Measurements from ENCODE around the gene SCAI.
"Not testable (repeated sequence)": the region's sequence is repeated elsewhere in the genome, so short reads cannot be mapped to it uniquely, and the experiment has no call there.

SCAI gene

DNA sequence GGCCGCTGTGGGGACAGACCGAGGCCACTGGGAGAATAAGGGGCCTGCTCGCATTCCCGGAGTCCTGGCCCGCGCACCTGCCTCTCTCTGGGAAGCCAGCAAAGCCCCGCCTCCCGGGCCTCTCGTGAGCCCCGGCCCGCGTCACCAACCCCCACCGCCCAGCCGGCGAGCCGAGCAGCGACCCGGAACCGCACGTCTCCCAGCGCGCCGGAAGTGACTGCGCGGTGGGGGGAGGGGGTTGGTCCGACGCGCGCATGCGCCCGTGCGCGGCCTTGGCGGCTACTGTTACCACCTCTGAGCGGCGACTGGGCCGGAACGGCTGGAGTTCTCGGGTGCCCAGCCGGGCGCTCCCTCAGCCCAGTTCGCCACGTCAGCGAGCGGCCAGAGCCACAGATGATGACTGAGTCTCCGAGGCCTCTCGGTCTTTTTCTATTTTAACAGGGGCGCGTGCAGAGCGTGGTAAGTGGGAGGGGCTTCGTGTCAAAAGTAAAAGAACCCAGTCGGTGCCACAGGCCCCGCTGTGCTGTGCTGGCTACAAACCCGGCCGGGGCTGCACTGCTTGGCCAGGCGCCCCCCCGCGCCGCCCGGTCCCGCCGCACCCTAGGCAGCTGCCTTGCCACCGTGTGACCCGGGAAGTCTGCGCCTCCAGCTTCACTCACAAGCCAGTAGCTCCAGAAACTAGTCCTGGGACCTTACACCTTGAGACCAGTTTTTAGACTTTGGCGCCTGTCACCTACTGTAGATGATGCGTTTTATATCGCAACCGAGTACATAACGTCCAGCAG is 202.2 kb downstream of the SCAI start, which contains the start of gene GOLGA1:
Gene GOLGA1, minus strand, starts transcription at position 190 of the 785 bp plus-strand sequence. CDS start 2,372 bp downstream, outside the sequence.
- peak; percentile 98 for DNase-seq

DNA sequence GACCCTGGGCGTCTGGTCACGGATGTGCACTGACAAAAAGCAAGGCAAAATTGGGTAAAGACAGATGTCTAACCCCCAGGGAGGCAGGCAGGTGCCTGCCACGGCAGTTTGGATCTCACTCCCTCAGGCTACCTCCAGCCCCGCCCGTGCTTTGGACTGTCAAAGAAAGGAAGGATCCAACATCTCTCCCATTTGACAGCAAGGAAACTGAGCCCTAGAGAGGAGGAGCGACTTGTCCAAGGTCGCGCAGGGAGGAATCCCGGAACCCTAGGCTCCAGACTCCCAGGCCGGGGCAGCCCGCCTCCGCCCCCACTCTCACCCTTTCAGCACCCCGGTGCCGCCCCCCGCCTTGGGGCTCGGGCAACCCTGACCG is 202.8 kb downstream of the SCAI start:
- no peak for DNase-seq

DNA sequence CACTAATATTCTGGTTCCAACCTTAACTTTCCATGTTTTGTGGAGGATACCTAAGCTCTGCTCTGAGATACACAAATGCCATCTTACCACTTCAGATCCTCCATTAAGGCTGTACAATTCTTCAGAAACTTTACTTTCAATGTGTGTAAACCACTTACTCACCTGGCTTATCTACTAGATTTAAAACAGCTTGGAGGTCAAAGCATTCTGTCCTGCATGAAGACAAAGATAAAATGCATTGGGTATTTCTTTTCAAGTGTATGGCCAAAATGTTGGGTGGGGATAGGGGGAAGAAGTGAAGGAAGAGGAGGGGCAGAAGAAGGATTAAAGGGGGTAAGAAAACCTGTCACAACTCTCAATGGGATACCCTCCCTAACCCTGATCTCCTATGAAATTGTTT is 203.4 kb downstream of the SCAI start:
- no peak for DNase-seq

DNA sequence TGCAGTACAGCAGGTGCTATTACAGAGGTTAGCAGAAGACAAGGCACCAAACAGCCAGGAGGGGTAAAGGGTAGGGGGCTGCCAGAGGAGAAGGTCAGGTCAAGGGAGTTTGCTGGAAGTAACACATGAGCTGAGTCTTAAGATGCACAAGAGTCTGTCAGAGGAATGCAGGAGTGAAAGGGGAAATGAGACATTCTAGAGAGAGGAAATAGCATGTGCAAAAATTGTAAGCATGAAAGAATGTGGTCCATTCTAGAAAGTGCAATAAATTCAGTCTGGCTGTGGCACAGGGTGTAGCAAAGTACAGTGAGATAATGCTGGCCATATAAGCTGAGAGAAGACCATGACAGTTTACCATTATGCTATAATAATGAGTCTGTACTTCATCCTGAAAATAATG is 209.0 kb downstream of the SCAI start:
- no peak for DNase-seq

- DNase-seq: no peak
These were observed 211.0 kb downstream of the SCAI start for GRCh38 chr9:124932333-124932732.

- no peak for DNase-seq
These were observed 213.9 kb downstream of the SCAI start for GRCh38 chr9:124929464-124929863.

GRCh38 chr9:124928116-124928515 is 215.2 kb downstream of the SCAI start:
- no peak for DNase-seq

DNA sequence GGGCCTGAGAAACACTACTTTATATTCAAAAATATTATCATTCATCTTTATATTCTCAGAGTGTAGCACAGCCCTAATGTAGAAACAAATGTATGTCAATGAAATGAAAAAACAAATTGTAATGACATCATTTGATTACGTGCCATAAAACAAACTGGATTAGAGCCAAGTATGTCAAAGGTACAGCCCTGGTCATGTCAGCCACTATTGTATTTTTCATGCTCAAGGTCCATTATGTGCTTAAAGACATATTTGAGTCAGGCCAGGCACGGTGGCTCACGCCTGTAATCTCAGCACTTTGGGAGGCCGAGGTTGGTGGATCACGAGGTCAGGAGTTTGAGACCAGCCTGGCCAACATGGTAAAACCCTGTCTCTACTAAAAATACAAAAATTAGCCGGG is 222.9 kb downstream of the SCAI start:
- DNase-seq: not testable (repeated sequence)

DNA sequence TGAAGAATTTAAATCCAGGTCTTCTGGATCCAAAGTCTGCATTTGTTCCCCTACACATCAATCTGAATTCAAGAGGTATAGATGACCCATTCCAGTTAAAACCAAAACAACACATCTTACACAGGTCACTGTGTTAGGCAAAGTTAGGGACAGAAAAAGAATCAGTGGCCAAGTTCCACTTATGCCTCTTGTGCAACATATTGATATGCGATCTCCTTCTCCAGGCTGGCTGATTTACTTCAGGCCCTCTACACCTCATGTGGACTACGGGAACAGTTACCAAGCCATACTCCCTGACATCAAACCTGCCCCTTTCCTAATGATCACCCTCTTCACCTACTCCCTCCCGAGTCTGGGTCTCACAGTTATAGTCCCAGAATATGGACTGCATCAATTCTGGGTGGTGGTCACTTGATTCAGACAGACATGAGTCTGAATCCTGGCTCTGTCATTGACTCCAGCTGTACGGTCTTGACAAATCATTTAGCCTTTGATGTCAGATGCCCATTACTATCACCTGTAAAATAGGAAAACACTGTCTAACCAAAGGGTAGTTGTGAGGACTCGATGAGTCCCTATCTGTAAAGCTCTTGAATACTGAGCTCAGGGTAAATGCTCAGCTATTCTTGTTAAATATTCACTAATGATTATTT is 228.4 kb downstream of the SCAI start:
- no peak for DNase-seq

- DNase-seq: no peak
These were observed 229.9 kb downstream of the SCAI start for GRCh38 chr9:124913378-124913777.

GRCh38 chr9:124911766-124912165 is 231.6 kb downstream of the SCAI start:
- no peak for DNase-seq

DNA sequence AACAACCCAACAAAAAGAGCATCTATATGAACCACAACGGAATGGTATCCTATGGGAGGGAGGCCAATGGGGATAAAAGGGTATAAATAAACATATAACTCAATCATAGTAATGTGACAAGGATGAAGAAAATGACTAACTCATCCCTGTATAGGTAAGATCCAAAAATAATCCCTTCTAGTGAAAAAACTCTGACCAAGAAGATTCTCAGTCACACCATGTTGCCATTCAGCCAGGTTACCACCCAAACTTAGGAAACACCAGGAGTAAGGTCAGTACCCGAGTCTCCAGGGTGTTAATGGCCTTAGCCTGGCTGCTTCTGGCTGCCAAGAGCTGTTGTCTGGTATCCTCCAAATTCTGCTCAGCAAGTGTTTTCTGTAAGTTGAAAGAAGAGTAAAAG is 235.2 kb downstream of the SCAI start:
- DNase-seq: no peak

DNA sequence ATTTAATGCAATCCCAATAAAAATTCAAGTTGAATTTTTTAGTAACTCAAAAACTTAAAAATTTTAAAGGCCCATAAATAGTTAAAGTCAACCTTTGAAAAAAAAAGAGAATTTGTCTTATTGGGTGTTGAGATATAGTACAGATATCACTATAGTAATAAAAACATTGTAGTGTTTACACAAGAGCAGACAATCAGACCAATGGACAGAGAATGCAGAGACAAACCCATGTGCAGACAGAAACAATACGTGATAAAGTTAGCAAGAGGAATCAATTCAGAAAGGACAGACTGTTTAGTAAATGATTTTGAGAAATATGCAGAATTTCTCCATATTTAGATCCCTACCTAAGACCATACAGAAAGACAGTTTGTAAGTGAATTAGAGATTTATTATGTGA is 236.4 kb downstream of the SCAI start:
- DNase-seq: no peak

GRCh38 chr9:124899845-124900244 is 243.5 kb downstream of the SCAI start:
- DNase-seq: no peak

GRCh38 chr9:124897570-124898460 is 245.5 kb downstream of the SCAI start:
- DNase-seq: no peak

- DNase-seq: peak; percentile 20
These were observed 248.6 kb downstream of the SCAI start for GRCh38 chr9:124894741-124895170.

DNA sequence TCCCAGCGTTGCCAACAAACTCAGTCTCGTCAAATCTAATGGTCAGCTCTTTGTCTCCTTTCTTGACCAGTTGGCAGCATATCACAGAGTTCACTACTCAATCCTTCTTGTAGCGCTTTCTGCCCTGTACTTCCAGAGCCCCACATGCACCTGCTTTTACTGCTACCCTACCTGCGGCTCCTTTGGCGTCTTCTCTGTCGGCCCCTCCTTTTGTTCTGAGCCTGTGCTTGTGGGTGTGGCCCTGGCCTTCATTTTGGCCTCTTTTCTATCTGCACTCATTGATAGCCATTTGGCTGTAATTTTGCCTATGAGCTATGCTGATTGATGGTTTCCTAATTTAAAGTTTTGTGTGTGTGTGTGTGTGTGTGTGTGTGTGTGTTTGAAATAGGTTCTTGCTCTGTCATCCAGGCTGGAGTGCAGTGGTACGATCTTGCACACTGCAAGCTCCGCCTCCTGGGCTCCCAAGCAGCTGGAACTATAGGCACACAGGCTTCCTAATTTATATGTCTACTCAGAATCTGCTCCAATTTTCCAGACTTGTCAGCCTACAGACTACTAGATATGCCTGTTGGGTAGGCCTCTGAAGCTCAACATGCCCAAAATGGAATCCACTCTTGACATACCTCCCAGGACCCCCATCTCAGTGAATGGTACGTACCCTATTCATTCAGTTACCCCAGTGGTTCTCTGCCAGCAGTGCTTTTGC is 249.1 kb downstream of the SCAI start:
- DNase-seq: no peak
